DMS 273 (cell line): ENCODE results near the gene TNN.

Experiments
- DNase-seq: peaks from one replicate; lab custom pipeline; 2025; ENCODE audit not compliant: unreplicated experiment; lab: John Stamatoyannopoulos, UW

Gene TNN

GRCh38 chr1:175171036-175171913 is 103.6 kb downstream of the TNN start:
- DNase-seq = no peak

DNA sequence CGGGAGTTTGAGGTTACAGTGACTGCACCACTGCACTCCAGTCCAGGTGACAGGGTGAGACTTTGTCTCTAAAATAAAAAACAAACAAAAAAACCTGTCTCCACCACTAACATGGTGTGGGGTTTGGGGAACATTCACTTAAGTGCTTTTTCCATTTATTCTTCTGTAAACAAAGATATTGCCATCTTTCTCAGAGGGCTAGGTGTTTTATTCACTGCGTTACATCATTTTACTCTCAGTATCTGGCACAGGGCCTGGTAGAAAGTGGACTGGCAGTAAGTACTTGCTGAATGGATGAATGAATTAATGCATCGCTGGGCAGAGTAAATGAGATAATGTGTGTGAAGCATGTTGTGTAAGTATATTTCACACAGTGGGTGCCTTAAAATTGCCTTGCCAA is 104.9 kb downstream of the TNN start:
- no peak for DNase-seq

DNA sequence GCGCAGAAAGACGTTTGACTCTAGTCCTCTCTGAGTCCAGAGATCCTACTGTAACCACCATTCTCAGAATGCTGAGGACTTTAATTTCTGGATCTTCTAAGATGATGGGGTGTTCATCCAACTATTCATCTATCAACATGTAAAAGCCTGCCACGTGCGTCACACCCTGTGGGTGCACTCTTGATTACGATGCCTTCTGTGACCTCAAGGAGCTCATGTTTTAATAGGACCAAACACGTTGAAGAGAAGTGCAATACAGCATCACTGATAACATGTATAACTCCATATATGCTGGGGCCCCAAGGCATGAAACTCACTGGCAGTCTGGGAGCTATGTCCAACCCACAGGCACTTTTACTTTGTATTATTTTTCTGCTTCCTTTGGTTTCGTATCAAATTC is 105.9 kb downstream of the TNN start:
- DNase-seq = no peak

- DNase-seq = no peak
Observed at GRCh38 chr1:175174309-175175102, 106.9 kb downstream of the TNN start.

- no peak for DNase-seq
Observed at GRCh38 chr1:175176246-175176645, 108.6 kb downstream of the TNN start.

- DNase-seq = no peak
Observed at GRCh38 chr1:175178056-175178455, 110.4 kb downstream of the TNN start.

DNA sequence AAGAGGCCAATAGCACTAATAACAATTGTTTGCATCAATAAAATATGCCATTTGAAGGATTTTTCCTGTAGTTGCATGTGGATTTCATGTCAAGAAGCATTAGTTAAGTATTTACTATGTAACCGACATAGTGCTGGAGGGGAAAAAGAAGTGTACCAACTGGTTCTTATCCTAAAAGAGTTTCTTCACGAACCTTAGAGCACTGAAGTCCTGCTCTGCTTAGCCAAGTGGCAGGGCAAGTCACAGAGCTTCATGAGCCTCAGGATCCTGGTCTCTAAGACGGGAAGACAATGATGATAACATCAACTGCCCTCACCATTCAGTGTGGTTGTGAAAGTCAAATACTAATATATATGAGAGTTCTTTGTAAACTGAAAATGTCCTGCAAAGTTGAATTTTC is 110.8 kb downstream of the TNN start:
- no peak for DNase-seq

DNA sequence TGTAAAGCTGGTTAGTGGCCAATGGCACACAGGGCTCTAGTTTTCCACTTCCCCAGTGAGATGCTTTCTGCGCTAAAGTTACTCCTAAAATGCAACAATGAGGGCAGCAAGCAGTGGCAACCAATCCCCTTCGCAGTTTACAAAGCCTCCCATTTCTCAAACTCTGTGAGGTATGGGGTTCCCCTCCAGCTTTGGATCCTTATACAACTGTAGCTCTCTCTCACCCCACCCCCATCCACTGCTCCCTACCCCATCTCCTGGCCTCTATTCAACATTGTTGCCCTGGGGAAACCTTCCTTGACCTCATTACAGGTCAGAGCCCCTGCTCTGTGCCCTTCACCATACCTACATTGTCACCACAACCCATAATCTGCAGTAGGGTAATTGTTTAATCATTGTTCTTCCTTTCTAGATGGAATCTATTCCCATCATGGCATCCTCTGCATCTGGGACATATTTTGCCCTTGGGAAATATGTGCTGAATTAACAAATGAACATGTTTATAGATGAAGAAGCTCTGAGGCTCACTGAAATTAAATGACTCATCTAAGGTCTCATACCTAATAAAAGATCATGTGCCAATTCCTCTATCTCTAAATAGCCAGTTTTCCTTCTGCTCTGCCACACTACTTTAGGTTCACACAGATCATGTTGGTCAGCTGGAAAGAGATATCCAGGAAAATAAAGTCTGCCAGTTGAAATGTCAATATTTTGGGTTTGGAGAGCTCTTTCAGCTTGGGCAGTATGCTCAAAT is 112.4 kb downstream of the TNN start:
- no peak for DNase-seq

DNA sequence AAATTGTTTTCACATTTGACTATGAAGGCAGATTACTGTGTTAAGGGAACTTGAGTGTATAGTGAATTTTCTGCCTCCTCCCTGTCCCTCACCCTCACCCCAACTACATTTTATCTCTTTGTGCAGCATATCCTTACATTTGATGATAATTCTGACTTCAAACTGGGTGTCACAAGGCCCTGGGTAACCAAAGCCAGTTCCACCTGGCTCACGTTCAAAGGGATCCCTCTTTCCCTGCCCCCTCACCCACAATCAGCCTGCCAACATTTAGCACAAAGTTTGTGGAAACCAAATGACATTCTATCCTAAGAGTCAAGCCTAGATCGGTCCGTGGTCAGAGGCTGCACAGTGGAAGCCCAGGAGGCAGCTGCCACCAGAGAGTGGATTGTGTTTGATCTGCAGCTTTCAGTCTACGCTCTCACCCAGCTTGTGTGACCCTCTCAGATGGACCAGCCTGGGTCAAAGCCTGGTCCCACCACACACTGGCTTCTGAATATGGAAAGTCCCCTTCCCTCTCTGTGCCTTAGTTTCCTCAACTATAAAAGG is 114.6 kb downstream of the TNN start:
- DNase-seq = no peak

DNA sequence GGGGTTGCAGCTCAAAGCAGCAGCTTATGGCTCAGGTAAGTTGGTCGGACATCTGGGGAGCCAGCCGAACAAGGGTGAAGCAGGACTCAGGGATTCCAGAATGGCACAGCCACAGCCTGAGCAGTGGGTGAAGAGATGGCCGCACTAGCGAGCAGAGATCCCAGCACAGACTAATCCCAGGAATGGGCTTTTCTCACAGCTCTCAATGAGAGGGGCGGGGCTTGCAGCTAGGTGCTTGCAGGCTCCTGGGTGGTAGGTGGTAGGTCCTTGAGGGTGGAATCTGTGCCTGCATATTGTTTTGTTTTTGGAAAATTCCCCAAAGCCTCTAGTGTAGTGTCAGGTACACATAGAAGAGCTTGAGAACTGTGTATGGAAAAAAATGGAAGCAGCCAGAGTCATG is 116.0 kb downstream of the TNN start:
- no peak for DNase-seq

DNA sequence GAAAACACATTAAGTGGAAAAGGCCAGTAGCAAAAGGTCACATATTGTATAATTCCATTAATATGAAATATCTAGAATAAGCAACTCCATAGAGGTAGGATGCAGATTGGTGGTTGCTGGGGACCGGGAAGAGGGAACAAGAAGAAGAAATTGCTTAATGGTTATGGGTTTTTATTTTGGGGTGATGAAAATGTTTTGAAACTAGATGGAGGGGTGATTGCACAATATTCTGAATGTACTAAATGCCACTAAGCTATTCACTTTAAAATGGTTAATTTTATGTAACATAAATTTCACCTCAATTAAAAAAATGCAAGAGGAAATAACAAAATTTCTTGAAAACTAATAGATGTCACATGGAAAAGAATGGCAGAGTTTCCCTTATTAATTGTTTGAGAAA is 118.3 kb downstream of the TNN start:
- DNase-seq = no peak

DNA sequence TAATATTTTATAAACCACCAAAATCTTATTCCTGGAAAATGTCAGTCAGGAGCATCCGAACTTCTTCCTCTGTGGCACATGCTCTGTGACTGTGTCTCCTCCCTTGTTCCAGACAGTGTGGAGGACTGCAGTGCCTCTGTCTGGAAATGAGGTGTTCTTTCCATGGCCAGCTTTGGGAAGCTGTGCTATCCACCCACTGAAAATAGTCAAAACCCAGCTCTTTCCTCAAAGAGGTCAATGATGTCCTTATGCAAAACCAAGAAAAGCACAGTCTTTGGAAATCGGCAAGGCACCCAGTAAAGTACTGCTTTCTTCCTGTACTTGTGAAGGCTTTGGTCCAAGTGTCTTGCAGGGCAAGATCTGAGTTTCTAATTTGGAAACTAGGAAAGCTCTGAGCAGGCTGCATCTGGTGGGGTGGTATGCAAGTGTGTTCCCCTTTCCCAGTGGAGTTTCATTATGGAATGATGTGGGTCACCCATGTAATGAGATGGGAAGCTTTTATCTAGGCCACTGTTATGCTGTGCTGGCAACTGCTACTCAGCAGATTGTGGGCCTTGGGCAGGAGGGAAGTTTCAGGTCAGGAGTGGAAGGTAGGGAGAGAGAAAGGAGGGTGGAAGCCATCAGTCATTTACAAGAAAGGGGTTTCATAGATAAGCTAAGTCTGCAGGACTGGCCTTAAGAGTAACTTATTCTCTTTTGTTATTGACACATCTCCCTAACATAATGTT is 119.0 kb downstream of the TNN start:
- DNase-seq = no peak

- DNase-seq = no peak
Observed at GRCh38 chr1:175188936-175189335, 121.3 kb downstream of the TNN start.

DNA sequence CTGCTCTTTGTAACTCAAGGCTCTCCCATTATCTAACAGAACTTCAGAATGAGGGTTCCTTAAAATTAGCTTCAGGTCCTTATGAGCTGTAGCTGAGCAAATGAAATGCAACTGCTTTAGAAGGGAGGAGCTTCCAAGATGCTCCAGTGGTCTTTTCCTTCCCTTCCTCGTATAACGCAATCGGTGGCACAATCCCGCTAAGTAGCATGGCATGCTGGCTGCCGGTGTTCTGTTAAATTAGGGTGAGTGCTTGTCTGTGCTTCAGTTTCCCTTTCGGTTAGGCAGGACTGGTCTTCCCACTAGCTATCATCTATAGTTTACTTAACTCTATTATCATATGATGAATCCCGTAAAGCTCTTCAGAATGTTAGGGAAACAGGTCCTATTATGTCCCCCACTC is 124.0 kb downstream of the TNN start:
- DNase-seq = no peak

DNA sequence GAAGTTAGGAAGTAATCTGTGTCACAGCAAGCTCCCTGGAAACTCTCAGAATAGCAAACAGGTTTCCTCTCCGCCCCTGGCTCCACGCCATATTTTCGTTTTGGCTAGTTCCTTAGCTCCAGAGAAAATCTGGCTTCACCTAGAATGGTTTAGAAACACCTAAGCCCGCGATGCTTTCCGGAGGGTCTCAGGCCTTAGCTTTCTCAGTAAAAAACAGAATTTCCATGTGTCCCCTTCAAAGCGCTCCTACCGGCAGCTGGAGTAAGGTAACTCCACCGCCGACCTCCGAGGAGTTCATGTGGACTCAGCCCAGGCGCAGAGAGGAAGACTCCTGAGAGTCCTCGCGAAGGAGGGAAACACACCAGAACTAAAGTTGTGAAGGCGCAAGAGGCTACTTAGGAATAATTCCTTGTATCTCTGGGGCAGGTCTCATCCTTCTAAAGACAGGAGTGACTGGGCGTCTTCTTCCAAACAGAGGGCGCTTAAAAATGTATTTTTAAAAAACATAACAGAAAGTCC is 124.5 kb downstream of the TNN start:
- peak; percentile 77 for DNase-seq

DNA sequence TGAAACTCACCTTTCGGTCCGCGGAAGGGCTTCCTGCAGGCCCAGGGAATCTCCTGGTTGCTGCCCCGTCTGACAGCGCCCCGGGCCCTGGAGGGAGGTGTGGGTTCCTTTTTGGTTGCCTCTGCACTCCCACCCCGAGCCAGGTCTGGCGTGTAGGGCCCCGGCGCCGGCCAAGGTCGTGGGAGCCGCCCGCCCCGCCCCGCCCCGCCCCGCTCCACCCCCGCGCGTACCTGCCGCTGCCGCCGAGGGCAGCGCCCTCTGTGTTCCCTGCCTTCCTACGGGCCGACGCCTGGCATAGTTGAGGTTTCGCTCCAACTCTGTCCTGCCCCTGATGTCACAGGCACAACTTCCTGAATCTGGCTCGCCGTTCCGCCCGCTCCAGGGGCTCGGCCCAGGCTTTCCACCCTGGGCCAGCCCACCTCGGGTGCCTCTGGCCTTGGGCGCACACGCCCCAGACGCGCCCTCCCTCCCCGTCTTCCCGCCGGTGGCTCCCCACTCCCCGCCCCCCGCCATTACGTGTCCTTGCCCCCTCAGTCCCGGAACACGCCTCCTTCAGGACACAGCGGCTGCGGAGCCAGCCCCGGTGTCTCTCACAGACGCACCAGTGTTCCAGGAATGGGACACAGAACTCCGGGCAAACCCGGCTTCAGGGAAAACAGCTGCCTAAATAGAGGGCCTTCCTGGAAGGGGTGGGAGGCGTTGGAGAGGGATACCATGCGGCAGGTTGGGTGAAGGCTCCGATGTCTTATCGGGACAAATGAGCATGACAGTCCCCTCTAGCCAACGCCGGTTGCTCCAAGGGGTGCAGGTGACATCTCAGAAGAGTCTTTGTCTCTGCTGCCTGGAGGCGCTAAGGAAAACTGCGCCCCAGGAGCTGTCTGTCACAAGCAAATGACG is 125.2 kb downstream of the TNN start, which contains the start of gene KIAA0040:
KIAA0040 (minus strand) TSS at position 147 of the 897 bp plus-strand sequence. CDS start 31,763 bp downstream, outside the sequence.
- peak; percentile 85 for DNase-seq

- DNase-seq = peak; percentile 37
Observed at GRCh38 chr1:175193527-175193910, 125.9 kb downstream of the TNN start.

- no peak for DNase-seq
Observed at GRCh38 chr1:175195281-175195680, 127.6 kb downstream of the TNN start.

DNA sequence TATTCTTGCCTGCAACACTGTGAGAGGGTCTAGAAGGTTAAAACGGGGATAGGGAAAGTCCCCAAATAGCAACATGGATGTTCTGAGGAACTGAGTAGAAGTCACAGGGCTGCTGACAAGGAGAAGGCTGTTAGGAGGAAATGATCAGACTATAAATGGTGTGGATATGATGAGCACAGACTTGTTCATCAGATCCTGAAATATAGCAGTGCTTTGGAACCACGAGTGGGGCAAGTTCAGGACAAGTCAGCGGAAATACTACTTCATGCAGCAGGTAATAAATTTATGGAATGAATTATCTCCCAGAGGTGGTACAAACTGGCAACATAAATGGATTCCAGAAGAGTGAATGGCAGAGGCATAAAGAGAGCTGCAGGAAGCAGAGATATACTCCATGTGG is 128.2 kb downstream of the TNN start:
- no peak for DNase-seq
